IPS-NIHi7 (cell line): ENCODE data around the gene CCDC187.

Experiments used
- DNase-seq: peaks from one replicate; pipeline ENCODE4 v3.0.0; 2012; ENCODE audit warnings: mixed read lengths; ENCODE audit errors: extremely low spot score

CCDC187 gene

DNA sequence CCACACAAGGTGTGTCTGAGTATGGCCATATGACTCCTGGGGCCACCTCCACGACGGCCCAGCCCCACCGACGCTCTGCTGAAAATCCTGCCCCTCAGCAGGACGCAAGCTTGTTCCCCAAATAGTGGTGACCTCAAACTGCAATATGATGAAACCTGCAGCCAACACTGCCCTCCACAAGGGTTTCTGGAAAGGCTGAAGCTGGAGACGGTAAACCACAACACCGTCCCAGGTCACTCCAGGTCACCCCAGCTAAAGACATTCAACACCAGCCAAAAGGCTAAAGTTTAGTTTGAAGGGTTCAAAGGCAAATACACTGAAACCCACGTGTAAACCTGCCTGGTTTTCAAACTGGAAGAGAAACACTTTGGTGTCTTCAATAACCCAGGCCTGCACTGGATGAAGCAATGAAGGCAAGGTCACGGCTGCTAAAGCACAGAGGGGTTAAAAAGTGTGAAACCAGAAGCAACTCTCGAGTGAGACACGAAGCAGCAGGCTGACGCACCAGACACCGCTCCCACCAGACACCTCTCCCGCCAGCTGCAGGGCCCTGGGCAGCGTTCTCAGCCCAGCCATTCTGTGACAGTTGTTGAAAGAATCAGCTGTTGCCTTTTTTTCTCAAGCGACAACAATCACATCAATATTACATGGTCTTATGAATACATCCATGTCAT, 97.2 kb downstream of the CCDC187 start:
- no peak for DNase-seq

DNA sequence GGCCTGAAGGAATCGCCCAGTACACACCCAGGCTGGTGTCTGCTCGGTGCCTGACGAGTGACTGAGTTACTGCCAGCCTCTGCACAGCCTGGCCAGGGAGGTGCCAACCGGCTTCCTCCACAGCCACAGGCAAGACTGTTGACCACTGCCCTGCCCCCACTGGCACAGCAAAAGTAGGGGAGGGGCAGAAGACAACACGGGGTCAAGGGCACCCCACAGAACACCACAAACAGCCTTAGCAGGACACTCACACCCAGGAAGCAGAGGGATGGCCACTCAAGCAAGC, 98.2 kb downstream of the CCDC187 start:
- no peak for DNase-seq

DNA sequence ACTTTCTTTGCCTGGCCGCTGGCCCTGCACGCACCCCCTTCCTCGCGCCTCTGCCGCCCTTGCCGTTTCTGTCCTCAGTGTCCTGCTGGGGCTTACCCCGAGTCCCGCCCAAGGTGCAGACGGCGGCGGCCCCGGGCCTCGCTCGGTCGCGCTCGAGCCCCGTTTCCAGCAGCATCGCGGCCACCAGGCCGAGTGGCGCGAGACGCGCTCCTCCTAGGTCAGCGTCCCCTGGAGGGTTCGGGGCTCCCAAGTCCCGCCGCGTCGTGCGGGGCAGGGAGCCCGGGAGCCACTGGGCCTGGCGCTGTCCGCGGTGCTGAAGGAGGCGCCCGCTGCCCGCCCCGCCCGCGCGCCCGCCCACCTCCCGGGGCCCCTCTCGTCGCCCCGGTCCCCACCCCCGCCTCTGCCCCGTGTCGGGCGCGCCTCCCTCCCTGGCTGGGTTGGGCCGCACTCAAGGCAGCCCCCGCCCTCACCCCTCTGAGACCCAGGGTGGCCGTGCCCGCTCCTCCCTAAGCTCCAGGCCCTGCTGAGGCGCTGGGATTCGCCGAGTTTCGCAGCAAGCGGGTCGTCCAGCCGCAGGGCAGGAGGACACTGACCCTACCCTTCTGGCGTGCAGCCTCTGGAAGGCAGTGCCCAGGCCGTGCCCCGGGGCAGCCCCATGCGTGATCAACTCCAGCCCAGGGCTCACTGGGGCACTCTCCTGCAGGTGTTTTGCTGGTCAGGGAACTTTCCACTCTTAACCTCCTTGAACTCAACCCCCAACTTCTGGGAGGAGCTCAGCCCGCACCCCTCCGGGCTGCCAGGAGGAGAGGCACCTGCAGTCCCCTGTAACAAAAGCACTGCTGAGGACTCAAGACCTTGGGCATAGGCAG, 98.8 kb downstream of the CCDC187 start, which contains the start of gene LHX3:
Gene LHX3 (minus strand): TSS at position 291 of the 869 bp plus-strand sequence. CDS start 116 bp downstream, at position 175.
- peak; percentile 90 for DNase-seq

DNA sequence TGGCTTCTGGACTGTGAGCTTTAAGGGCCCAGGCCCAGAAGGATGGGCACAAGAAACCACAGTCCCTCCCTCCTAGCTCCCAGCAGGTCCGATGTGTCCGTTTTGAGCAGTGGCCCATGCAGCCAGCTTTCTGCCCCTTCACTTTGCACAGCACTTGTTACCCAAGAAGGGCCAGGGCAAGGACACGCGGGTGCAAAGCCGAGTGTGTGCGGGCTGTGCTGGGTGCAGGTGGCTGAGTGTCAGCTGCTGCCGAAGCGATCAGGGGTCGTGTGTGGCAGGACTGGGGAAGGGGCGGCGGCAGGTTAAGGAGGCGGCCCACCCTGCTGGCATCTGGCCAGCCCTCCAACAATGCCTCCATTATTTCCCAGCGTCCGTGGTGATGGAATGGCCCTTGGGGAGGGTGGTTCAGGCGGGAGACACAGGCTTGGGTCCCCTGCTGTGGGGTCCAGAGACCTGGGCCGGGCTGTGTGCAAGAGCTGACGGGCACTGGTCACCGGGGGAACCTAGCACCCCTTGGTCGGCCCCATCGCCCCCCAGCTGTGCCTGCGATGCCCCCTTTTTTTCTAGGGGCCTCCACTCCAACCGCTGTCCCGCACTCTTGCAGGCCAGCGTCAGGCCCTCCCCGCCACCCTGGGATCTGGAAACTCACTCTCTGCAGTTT, 99.6 kb downstream of the CCDC187 start:
- no peak for DNase-seq

DNA sequence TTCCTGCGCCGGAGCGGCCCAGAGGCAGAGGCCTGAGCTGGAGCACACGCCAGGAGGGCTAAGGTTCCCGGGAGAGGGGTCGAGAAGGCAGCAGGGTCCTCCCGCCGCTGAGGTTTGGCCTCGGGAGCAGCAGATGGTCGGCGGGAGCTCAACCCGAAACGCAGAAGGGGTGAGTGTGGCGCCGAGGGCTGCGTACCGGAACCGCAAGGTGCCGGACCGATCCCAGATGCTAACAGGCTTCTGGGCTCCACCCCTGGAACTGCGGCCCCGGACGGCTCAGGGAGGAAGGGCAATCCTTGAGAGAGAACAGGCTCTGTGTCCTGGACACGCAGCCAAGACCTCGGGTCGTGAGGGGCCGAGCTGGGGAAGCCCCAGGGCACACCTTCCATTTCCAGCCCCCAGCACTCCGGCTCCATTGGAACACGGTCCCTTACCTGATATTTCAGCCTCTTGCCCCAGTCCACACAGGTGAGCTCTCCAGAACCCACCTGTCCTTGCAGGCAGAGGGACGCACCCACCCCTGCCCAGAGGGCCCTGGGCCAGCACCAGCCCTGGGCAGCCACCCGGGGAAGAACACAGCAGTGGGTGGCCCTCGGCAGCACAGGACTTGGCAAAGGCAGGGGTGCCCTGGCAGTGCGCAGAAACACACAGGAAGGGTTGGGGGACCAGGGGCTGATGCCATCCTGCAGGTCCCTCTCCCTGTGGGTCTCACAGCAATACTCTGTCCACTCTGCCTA, 100.3 kb downstream of the CCDC187 start:
- DNase-seq, result no peak

DNA sequence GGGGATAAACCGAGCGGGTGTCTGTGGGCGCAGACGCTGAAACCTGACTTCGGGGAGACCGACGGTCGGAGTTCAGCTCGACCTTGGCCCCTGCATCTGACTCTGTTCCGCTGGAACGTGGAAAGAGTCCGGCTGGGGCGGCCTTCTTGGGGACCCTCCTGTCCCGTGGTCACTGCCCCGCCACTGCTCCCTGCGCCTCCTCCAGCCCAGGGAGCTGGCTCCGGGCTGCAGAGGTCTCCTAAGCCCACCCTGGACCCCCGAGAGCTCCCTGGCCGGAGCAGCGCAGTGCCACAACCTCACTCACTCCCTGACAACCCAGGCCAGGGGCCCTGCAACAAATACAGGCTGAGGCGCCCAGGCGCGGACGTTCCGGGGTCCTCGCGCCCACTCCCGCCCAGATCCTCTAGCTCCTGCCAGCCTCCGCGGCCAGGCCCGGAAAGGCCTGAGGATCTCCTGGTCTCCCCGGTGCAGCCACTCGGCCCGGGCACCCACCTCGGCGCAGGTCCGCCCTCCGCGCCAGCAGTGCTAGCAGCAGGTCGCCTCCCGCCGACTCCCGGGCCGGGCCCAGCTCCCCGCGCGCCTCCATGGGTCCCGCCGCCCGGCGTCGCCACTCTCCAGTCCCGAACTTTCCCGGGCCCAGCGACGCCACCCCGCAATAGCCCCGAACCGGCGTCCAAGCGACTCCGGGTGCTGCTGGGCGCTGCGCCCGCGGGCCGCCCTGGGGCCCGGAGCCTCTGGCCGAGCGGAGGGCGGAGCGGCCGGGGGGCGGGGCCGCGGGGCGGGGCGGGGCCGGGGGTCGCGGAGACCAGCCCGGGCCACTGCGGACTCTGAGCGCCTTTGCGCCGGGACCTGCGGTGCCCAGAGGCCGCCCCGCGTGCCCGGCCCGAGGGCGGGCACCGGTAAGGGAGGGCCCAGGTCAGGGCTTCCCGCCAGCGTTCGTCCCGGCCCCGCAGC, 101.2 kb downstream of the CCDC187 start:
- DNase-seq, result no peak

DNA sequence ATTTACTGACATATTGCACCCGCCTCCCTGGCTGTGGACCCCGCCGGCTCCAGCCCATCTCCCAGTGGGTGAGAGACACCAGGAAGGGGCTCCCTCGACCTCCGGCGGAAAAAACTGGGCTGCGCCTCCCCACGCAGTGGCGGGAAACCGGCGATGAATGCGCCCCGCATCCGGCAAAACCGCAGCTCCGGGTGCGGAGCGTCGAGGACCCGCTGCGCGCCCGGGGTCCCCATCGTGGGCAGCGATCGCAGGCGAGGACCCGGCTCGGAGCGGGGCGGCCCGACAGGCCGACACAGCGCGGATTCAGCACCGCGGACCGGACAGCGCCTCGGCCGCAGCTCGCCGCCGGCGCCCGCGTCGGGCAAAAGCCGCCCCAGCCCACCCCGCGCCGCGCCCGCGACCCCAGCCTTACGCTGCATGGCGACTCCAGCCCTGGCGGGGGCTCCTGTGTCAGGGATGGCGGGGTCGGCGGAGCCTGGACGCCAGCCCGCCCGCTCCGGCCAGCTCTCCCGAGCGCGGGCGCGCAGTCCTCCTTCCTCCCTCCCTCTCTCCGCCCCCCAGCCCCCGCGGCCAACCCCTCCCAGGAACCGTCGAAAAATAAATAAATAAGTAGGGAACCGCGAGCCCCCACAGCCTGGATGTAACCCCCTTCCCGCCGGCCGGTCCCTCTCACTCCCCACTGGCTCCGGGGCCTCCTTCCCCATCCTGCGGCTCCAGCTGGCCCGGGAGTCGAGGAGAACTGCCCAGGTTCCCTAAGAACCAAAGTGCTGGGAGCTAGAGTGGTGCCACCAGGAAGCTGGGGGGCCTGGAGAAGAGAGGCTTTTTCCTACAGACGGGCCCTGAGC, 102.1 kb downstream of the CCDC187 start:
- DNase-seq, result peak; percentile 85

DNA sequence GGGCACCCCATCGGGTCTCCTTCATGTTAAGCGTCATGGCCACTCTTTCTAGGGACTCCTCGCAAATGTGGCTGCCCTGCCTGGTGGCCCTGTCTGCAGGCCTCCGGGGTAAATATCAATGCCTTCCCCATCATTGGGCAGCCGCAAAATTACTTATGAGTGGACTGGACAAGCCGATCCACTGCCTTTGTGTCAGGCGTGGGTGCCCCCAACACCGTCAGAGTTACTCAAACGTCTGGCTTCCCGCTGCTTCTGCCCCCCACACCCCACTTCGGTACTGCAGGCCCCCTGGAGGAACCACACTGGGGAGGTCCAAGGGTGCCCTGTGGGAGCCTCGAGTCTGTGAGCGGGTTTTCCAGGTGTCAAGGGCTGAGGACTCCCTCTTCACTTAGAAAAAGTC, 102.7 kb downstream of the CCDC187 start:
- no peak for DNase-seq

DNA sequence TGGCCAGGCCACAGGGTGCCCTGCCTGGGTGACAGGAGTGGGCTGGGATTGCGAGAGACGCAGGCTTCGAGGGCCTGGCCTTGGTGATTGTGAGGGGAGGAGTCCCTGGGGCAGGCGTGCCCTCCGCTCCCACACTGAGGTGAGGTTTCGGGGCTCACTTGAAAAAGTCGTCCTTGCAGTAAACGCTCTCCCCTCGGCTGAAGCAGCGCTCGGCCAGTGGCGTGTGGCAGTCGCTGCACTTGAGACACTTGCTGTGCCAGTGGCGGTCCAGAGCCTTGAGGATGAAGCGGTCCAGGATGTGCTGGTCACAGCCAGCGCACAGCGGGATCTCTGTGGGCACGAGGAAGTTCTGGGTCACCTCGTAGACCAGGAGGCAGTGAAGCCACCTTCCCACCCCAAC, 103.5 kb downstream of the CCDC187 start:
- no peak for DNase-seq
